Kidney epithelial cell (primary cell): ENCODE measurements around the gene TNFAIP8L3. TPM values are rescaled to one million over a fixed set of nuclear protein-coding genes. Genes with fewer than 3 reads are reported as not detected.

ENCODE experiments used
- DNase-seq: peaks from one replicate; pipeline ENCODE4 v3.0.0-alpha.2; 2010; ENCODE audit warnings: low read depth
- H3K27me3 ChIP-seq: 2 replicates; pipeline ENCODE4 v1.6.0; 2011; ENCODE audit warnings: low read length; ENCODE audit not compliant: control insufficient read depth, insufficient read depth
- H3K36me3 ChIP-seq: 2 replicates; pipeline ENCODE4 v1.5.1; 2011; ENCODE audit warnings: low read length; ENCODE audit not compliant: control insufficient read depth, insufficient read depth
- H3K4me3 ChIP-seq: 2 replicates; pipeline ENCODE4 v1.5.1; 2011; ENCODE audit warnings: low read depth, mild to moderate bottlenecking, control low read depth, low read length
- total RNA-seq: library from RNA; depleted of rRNA; stranded (reverse); fragments of >200 nt; gene quantifications from 2 replicates; pipeline ENCODE4 v1.2.3, GENCODE V29; 2015
- TF ChIP-seq, protein P1 (sequence below): IDR thresholded peaks from 2 replicates; pipeline ENCODE4 v1.5.1; 2011; ENCODE audit warnings: mild to moderate bottlenecking, moderate library complexity, low read length, control low read depth, inconsistent platforms; ENCODE audit not compliant: insufficient read depth, poor library complexity, severe bottlenecking

TNFAIP8L3 gene
- total RNA-seq, 1 donor from 2014 or later, result 0.92 TPM

GRCh38 chr15:51083641-51084166 is 11.0 kb downstream of the TNFAIP8L3 start:
- peaks cover 3% of the 10 kb centered on the region for H3K27me3 ChIP-seq
- TF ChIP-seq, protein P1, sequence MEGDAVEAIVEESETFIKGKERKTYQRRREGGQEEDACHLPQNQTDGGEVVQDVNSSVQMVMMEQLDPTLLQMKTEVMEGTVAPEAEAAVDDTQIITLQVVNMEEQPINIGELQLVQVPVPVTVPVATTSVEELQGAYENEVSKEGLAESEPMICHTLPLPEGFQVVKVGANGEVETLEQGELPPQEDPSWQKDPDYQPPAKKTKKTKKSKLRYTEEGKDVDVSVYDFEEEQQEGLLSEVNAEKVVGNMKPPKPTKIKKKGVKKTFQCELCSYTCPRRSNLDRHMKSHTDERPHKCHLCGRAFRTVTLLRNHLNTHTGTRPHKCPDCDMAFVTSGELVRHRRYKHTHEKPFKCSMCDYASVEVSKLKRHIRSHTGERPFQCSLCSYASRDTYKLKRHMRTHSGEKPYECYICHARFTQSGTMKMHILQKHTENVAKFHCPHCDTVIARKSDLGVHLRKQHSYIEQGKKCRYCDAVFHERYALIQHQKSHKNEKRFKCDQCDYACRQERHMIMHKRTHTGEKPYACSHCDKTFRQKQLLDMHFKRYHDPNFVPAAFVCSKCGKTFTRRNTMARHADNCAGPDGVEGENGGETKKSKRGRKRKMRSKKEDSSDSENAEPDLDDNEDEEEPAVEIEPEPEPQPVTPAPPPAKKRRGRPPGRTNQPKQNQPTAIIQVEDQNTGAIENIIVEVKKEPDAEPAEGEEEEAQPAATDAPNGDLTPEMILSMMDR, result no peak
- no peak for DNase-seq
- H3K4me3 ChIP-seq, result no peak overlapping the region
- H3K36me3 ChIP-seq, result no peaks in the 10 kb centered on the region

- no peak for DNase-seq
- no peaks in the 10 kb centered on the region for H3K27me3 ChIP-seq
Measured at GRCh38 chr15:51082246-51082645, 12.5 kb downstream of the TNFAIP8L3 start.

GRCh38 chr15:51080286-51080685 is 14.4 kb downstream of the TNFAIP8L3 start:
- Histone ChIP-seq H3K27me3 (no peaks in the 10 kb centered on the region), H3K4me3 (no peak overlapping the region), H3K36me3 (no peaks in the 10 kb centered on the region)
- TF ChIP-seq, protein P1, result no peak
- DNase-seq, result no peak

More at GRCh38 chr15:51082246-51082645, 12.5 kb downstream of the TNFAIP8L3 start:
- no peak overlapping the region for H3K4me3 ChIP-seq
- H3K36me3 ChIP-seq, result no peaks in the 10 kb centered on the region
- TF ChIP-seq, protein P1, result no peak

DNA sequence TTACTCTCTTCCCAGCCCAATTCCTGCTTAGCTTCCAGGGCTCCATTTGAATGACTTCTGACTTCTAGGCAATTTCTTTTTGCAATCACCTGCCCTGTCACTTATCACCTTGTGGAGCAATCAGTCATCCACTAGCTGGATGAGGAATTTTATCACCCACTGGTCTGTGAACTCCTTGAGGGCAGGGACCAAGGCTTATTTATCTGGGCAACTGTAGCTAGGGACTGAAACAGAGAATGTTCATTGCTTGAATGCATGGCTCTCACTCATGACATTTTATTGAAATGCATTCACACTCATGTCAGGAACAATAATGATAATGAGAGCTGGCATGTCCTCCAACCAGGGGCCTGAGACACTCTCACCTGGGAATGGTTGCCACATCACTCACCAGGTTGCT is 15.5 kb downstream of the TNFAIP8L3 start:
- H3K27me3 ChIP-seq, result no peaks in the 10 kb centered on the region
- H3K36me3 ChIP-seq, result no peaks in the 10 kb centered on the region
- H3K4me3 ChIP-seq, result no peak overlapping the region
- DNase-seq, result no peak
- TF ChIP-seq, protein P1, result no peak

DNA sequence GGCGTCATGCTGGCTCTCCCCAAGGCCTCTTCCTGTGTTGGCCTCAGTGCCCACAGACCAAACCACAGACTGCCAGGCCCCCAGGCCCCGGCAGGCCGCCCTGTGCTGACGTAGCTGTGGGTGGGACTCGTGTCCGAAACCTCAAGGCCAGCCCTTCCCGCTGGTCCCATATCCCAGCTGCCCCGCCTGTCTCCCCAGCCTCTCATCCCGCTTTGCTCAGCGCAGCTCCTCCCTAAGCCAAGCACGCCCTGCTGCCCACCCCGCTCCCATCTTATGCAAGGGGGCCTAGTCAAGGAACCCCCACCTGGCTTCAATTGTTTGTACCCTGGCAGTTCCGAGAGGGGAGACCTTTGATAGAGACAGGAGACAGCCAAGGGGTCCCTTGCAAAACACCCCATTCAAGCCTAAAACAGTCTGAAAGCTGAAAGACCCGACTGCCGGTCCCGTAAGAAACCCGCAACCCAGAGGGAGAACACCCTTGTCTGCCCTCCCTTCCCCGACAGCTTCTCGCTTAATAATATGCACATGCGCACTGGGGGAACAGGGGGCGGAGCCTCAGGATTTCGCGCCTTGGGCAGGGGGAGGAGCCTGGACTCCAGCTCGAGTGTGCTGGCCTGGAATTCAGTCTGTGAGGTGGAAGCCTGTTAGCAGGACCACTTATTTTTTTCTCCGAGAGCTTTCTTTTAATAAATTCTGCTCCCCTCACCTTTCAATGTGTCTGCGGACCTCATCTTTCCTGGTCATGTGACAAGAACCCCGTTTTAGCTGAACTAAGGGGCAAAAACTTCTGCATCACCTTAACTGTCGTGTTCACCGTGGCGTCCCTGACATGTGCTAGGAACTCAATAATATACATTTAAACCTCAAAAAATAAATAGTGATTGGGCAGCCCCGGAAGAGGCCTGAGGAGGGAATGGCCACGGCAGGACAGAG is 17.2 kb downstream of the TNFAIP8L3 start:
- DNase-seq, result no peak
- no peak overlapping the region for H3K4me3 ChIP-seq

More for the DNA sequence above, 17.2 kb downstream of the TNFAIP8L3 start:
- TF ChIP-seq, protein P1, result no peak
- H3K36me3 ChIP-seq, result no peaks in the 10 kb centered on the region
- no peaks in the 10 kb centered on the region for H3K27me3 ChIP-seq
